MM.1S (cell line): ENCODE measurements around the gene TMEM125.

Source experiments
- CTCF ChIP-seq: fragments of 300-600 bp; sonication (generic); IDR thresholded peaks from 2 replicates; pipeline ENCODE4 v1.5.1; 2016; ENCODE audit warnings: antibody characterized with exemption, low read length, mixed read lengths
- EZH2 ChIP-seq: fragments of 300-600 bp; sonication (generic); optimal IDR thresholded peaks from 2 replicates; pipeline ENCODE3; 2017; ENCODE audit warnings: low read depth, mild to moderate bottlenecking, antibody characterized with exemption, low read length, mixed read lengths
- EZH2phosphoT487 ChIP-seq: fragments of 300-600 bp; sonication (generic); IDR thresholded peaks from 2 replicates; pipeline ENCODE4 v1.6.1; 2018; ENCODE audit warnings: antibody characterized with exemption, low read length

GRCh38 chr1:43312212-43312623 lies 42.4 kb downstream of the TMEM125 start:
- no peak for TF ChIP-seq CTCF
- no peak for TF ChIP-seq EZH2
- TF ChIP-seq EZH2phosphoT487: no peak
